GM21528 (cell line): ENCODE results near the gene FAM20C.

Experiments
- ATAC-seq: cut with Tn5 transposase; IDR thresholded peaks from one replicate; pipeline ENCODE4 v1.9.1; 2021; ENCODE audit warnings: mild to moderate bottlenecking, moderate library complexity; ENCODE audit not compliant: unreplicated experiment, low FRiP score

The FAM20C gene

DNA sequence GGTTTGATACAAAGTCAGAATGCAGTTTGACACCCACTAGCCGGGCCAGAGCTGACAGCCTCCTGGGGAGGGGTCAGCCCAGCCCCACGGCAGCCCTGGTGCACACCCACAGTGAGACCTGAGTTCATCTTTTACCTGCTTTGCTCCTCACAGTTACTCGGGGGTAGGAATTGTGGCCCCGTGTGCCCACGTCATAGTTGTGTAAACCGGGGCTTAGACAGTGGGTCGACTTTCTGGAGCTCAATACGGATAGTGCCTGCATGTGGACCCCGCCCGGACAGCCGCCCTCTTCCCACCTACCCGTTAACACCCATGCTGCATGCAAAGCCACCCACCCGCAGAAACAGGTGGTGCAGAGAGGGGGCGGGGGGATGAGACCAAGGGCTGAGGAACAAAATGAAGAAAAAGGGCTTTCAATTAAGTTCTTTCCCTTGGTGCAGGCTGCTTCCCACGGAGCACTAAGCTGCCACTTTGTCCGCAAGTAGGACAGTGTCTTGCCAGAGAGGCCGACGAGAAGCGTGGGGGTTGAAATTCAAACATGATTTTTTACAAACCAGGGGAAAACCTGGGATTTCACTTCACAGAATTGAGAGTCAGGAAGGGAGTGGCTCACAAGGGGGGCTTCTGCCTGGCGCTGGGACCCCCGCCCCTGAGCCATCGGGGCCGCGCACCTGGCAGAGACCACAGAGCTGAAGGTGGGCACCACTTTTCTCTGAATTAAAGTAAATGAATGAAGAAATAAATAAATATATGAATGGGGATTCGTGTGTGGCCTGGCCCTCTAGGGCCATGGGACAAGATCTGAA is 73.0 kb downstream of the FAM20C start:
- ATAC-seq = no peak

DNA sequence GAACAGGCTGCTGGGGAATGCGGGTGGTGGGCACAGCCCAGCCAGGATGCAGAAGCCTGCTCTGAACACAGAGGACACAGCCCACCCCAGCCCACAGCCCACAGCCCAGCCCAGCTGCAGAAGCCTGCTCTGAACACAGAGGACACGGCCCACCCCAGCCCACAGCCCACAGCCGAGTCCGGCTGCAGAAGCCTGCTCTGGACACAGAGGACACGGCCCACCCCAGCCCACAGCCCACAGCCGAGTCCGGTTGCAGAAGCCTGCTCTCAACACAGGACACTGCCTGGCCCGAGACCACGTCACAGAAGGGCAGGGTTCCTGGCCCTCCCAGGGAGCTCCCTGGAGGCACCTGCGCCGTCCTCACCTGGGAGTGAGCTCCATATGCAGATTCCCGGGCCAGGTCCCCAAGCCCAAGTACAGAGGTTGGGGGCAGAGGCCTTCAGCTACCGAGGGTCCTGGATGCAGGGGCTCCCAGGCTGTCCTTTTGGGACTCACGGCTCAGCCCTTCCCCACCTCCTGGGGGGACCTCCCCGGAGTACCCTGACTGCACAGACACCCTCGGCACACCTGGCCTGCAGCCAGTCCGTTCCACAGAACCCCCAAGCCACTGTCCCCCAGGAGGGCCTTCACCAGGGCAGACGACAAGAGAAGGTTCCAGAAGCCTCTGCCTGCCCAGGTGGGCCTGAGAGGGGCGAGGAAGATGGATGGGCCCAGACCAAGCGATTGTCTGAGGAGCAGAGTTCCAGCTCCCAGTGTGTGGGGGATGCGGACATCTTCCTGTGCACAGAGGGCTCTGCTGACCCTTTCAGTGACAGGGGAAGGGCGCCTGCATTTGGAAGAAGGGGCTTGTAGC is 73.9 kb downstream of the FAM20C start:
- ATAC-seq = no peak

DNA sequence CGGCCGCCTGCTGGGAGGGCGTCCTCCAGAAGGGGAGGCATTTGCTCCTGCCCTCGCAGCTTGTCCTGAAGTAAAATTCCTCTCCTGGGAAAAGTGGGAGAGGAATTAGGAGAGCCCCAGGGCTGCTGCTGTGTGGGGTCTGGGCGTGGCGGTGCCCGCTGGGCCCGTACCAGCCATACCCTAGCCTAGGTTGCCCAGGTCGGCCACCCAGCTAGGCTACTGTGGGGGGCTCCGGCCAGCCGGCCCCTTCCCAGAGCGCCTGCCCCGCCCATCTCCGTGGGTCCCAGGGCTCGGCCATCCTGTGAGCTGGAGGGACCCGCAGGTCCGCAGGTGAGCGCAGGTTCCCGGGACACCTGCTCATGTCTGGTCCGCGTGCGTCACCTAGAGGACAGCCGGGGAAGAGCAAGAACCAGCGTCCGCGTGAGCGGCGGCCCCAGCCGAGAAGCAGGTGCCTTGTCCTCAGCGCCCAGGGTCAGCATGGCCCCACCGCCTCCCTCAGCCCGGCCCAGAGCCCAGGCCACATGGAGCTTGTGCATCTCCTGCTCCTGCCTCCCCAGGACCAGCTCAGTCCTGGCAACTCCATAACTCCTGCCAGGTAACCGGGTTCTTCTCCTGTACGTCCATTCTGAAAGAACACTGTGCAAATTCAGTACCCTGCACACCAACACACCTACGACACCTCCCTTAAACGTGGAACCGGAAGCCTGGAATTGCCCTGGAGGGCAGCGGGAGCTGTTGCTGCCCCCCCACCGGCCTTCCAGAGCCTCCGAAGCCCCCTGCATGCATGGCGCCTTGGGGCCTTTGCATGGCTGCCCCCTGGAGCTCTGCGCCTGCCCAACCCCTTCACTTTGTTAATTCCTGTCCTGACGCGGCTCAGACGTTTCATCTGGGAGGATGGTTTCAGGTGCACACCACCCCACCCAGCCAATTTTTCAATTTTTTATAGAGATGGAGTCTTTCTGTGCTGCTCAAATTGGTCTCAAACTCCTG is 74.8 kb downstream of the FAM20C start:
- no peak for ATAC-seq

DNA sequence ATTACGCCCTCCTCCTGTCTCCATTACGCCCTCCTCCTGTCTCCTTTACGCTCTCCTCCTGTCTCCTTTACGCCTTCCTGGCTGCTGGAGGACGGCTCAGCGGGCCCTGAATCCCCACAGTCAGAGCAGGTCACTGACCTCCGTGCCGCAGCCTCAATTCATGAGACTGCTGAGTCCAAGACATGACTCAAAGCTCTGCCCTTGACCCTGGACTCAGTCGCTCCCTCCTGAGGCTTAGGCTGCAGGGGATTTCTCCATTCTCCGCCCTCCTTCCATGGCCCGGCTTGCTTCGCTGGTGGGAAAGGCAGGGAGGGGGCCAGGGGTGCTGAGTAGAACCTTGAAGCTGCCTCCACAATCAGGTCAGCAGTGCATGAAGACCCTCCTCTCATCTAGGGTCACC is 76.6 kb downstream of the FAM20C start:
- ATAC-seq = no peak

DNA sequence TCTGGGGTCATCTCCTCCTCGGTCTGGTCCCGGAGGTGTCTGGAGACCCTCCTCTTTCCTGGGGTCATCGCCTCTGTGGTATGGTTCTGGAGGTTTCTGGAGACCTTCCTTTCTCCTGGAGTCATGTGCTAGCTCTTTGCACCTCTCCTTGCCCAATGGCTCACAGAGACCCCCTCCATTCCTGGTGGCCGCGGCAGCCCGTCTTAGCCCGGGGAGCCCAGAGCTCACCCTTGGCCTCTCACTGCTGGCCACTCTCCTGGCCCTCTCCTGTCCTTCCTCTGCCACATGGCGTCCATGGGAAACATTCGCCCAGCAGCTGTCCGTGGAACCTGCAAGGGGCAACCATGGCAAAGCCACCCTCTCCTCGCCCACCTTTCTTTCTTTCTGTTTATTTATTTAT is 77.3 kb downstream of the FAM20C start:
- ATAC-seq = no peak

DNA sequence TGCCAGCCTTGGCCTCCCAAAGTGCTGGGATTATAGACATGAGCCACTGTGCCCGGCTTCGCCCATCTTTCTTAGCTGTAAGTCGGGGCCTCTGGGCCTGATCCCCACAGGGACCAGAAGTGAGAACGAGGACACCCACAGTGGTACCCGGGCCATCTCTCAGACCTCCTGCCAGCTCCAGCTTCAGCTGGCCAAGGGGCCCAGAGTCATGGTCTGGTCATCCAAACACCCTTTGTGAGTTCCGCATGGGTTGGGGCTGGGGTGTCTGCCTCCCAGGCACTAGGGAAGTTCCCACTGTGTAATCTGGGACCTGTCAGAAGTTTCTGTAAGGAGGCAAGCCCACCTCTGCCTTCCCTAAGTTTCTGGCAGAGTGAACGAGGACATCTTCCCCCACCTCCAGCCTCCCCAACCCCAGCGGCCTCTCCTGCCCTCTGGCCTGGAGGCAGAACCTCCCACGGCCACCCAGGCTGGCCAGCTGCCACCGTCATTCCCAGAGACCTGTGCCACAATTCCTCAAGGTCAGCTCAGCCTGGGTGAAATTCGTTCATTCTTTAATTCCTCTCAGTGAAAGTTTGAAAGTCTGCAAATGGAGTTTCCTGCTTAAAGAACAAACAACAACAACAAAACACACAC is 78.1 kb downstream of the FAM20C start:
- ATAC-seq = no peak

DNA sequence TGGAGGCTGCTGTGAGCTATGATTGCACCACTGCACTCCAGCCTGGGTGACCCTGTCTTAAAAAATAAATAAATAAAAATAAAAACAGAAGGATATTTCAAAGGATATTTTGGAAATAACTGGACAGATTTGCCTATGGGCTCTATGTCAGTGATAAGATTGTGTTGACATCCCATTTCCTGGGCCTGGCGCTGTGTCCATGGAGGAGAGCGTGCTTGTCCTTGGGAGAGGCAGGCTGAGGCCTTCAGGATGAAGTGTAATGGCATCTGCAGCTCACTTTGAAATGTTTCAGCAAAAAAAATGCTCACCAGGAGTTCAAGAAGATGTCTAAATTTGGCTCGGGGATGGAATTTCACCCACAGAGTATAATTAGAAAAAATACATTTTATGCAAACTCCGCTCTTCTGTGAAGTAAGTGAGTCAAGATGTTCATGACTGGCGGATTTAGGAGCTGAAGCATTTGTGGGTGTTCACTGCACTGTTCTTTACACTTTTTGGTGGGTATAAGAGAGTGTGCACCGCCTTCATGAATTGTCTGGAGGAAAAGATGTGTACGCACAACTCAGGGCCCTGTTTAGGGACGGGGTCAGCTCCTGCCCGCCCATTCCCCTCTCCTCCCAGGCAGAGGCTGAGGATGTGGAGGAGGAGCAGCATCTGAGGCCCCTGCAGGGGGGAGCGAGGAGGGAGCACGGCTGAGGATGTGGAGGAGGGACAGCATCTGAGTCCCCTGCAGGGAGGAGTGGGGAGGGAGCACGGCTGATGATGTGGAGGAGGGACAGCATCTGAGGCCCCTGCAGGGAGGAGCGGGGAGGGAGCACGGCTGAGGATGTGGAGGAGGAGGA is 79.1 kb downstream of the FAM20C start:
- ATAC-seq = no peak

DNA sequence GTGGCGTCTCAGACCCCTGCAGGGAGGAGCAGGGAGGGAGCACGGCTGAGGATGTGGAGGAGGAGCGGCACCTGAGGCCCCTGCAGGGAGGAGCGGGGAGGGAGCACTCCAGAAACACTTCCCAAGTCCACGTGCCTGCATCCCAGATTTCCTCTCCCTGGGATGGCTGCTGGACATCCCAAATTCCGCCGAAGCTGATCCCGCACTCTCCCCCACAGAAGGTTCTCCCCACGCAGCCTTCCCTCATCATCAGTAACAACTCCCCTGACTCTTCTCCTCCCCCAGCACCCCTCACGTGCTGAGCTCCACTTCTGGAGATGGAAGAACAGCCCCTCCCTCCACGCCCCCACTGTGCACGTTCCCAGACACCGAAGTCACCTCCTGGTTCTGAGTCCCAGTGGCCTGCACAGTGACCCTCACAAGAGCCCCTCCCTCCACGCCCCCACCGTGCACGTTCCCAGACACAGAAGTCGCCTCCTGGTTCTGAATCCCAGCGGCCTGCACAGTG is 79.8 kb downstream of the FAM20C start:
- ATAC-seq = no peak

DNA sequence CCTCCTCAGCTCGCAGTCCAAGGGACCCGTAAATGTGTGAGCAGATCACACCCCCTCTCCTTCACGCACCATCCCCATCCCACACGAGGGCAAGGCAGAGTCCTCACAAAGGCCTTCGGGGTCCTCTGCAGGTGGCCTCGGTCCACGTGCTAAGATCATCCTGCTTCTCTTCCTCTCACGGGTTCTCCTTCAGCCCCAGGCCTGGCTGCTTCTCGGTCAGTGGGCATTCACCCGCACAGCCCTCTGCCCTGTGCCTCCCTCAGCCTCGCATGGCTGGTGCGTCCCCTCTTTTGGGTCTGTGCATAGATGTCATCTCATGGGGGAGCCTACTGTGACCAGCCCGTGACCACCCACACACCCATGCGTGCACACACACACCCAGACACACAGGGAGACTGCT is 80.3 kb downstream of the FAM20C start:
- no peak for ATAC-seq

DNA sequence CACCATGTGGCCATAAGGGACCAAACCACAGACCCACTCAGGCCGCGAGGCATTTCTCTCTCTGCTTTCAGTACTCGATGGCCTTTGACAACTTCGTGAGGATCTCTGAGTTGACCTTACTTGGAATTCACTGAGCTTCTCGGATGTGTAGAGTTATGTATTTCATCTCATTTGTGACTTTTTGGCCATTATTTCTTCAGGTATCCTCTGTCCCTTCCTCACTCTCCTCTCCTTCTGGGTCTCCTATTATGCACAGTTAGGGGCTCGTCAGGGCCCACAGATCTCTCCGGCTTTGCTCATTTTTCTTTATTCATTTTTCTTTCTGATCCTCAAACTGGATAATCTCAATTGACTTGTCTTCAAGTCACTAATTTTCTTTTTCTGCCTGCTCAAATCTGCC is 81.0 kb downstream of the FAM20C start:
- ATAC-seq = no peak

DNA sequence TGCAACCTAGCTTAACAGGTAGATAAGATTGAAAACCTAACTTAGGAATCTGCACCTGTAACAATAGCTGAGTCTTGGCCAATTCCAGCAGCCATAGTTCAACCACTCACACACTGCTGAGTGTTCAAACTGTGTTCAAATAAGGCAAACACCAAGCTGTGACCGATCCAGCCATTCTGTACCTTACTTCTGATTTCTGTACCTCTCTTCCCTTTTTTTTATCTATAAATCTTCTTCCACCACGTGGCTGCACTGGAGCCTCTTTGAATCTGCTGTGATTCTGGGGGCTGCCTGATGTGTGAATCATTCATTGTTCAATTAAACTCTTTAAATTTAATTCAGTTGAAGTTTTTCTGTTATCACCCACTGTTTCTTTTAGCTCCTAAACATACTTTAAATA is 81.9 kb downstream of the FAM20C start:
- no peak for ATAC-seq

DNA sequence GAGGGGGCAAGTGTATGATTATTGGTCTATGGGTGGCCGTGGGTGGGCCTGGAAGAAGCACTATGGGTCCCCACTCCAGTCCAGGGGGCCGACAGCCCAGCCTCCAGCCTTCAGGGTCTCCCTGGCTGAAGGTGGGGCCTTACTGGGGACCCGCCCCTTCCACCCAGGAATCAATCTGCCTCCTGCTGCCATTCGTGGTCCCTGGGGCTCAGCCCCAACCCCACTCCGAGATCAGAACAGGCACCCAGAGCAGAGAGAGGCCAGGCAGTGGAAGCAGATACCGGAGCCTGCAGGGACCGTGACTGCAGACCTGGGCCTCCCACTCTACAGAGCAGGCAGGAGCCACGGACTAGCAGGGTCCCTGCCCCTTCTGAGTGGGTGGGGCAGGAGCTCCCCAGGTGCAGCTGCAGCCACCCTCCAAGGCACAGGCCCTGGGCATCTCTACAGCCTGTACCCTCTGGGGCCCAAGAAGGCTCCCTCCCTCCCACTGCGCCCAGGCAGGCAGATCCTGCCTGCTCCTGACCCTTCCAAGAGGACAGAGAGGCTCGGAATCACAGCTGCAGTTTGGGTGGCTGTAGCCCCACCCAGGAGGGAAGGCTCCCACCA is 84.0 kb downstream of the FAM20C start:
- no peak for ATAC-seq

DNA sequence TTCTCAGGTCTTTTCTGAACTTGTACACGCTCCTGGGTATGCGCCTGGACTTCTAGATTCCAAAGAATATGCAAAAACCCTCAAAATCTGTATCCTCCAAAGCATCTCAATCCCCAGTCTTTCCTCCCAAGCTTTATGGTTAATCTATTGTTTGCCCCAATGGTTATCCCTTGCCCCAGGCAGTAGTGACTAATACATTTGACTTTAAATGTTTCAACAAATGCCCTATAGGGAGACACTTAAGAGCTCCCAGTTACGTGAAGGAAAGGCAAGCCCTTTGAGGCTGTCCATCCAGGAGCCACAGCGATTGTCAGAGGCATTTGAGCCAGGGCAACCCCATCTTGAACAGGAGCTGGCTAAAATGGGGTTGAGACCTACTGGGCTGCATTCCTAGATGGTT is 84.9 kb downstream of the FAM20C start:
- no peak for ATAC-seq

DNA sequence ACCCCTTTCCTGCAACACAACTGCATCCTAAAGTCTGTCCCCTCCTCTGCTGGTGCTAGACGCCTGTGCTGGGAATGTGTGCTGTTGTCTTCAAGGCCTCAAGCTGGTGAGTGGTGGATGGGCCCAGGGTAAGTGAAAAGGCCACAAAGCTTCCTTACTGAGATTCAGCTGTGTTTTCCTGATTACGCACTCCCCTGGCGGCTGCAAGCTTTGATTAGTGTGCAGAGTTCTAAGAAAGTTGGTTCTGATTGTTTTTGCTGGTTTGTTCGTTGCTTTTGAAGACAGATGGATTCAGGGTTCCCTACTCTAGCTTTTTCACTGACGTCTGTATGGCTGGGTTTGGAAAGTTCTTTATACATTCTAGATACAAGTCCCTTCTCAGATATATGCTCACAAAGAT is 85.7 kb downstream of the FAM20C start:
- ATAC-seq = no peak

DNA sequence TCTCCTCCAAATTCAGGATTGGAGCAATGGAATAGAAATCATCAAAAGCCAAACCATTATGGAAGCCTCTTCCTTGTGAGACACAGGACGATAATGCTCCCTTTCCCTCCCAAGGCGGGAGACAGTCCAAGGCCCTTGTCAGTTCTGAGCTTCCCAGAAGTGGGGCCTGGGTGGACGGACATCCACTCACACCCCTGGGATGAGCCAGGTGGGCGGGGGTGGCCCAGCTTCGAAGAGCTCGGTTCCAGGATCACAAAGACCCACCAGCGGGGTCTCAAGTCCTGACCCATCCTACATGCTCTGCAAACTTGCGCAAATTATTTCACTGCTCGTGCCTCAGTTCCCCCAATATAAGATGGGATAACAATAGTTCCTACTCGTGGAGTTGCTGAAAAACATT is 87.5 kb downstream of the FAM20C start:
- no peak for ATAC-seq

DNA sequence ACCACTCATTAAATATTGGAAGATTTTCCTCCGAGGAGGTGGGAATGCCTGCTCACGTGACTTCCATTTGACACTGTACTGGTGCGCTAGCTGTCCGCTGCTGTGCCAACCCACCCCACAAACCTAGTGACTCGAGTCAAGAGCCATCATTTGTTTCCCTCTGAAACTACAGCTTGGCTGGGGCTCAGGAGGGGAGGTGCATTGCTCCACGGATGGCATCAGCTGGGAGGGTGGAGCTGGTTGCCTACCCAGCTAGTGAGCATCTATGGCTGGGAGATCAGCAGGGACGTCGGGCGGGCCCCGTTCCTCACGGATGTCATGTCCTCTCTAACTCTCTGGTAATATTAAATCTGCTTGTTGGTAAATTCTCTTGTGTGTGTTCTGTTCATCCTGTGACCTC is 88.1 kb downstream of the FAM20C start:
- ATAC-seq = no peak

DNA sequence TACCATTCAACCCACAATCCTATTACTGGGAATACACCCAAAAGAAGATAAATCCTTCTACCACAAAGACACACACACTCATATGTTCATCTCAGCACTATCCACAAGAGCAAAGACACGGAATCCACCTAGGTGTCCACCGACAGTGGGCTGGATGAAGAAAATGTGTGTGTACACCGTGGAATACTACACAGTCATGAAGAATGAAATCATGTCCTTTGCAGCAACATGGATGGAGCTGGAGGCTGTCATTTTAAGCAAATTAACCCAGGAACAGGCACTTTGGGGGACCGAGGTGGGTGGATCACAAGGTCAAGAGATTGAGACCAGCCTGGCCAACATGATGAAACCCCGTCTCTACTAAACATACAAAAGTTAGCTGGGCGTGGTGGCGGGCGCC is 89.3 kb downstream of the FAM20C start:
- ATAC-seq = no peak

DNA sequence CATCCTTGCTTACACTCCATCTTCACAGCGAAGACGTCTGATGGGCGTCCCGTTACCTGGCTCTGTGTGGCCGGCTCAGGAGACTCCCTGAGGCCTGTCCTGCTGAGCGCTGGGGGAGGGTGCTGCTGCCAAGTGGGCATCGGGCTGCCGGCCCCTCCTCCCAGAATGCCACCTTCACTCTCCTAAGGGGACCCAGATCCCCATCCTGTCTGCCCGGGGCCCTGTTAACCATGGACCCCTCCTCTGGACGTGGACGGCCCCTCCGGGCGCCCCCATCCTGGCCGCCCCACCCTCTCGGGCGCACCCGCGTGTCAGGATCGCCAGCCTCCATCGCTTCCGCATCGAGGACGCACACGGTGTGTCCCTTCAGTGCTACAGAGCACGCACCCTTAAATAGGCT is 90.2 kb downstream of the FAM20C start:
- no peak for ATAC-seq
